SH-SY5Y (cell line): ENCODE measurements around the gene ZBED4.

Experiments used
- GATA2 ChIP-seq: IDR thresholded peaks from 2 replicates; pipeline ENCODE4 v1.6.1; 2011; ENCODE audit warnings: mild to moderate bottlenecking, low read depth, low read length
- GATA3 ChIP-seq: IDR thresholded peaks from 2 replicates; pipeline ENCODE4 v1.6.1; 2011; ENCODE audit warnings: low read depth, mild to moderate bottlenecking, low read length, moderate library complexity

Gene ZBED4

DNA sequence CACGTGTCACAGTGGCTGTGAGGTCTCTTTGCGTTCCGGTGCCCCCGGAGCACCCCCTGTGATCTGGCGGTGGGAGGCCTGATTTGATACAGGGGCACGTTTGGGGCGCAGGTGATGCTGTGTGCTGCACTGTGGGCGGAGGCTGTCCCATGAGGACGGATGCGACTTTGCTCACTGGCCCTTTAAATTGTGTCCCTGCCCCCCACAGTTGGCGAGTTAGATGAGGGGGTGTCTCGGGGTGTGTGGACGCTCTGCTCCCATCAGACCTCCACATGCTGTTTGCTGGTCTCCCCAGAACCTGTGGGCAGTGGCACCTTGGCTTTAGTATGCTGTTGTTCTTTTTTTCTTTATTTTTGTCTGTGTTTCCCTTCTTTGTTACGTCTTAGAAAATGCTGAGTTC is 5.2 kb downstream of the ZBED4 start:
- TF ChIP-seq GATA2 (no peak), GATA3 (no peak)

DNA sequence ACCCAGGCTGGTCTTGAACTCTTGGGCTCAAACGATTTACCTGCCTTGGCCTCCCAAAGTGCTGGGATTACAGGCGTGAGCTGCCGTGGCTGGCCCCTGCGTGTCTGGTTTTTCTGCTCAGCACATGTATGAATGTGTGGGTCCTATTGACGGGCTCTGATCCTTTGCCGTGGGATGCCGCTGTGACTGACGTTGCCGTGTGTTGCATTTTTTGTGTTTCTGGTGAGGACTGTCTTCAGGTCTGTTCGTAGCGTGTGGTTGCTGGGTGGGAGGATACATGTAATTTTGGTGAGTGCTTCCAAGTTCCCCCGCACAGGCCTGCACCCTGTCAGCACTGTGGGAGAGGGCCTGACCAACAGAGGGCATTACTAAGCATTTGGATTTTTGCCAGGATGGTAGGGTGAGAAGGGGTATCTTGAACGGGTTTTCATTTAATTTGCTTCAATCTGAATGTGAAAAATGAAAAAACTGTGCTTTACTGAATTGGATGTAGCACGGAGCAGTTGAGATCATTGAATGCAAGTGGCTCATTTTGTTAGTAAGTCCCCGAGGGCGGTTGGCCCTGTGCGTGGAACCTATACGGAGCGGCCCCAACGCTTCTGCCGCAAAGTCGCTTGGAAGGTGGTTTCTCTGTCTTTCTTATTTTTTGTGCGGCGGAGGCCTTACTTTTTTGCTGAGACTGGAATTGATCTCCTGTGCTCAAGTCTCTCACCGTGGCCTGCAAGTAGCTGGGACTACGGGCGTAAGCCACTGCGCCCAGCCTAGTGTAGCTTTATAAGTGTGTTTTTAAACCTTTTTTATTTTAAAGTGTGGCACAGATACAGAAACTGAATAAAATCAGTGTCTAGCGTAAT is 8.2 kb downstream of the ZBED4 start:
- TF ChIP-seq GATA2, result no peak
- no peak for TF ChIP-seq GATA3

DNA sequence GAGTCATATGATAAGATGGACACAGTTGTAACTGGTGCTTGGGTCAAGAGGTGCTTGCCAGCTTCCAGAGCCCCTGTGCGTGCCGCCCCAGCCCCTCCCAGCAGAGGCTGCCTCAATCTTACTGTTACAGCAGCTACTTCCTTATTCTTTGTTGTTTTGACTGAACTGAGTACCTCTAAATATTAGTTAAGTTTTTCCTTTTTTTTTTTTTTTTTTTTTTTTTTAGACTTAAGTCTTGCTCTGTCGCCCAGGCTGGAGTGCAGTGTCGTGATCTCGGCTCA is 8.8 kb downstream of the ZBED4 start:
- TF ChIP-seq GATA3, result no peak
- TF ChIP-seq GATA2, result no peak

DNA sequence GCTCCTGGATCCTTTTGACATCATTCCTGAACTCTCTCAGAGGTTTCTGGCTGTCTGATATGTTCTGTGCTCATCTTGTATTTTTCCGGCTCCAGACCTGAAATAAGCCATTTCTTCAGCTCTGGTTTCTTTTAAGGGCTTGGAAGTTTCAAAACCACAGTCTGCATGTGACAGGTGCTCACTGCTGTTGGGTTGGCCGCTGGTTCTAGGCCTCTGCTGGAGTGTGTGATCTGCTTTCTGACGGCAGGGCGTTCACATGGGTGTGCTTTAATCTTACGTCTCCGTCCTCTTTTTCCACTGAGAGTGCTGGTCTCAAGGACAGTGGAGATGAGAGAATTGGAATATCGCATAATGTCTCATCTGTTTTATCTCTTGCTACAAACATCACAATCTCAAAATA is 10.3 kb downstream of the ZBED4 start:
- no peak for TF ChIP-seq GATA3
- no peak for TF ChIP-seq GATA2

DNA sequence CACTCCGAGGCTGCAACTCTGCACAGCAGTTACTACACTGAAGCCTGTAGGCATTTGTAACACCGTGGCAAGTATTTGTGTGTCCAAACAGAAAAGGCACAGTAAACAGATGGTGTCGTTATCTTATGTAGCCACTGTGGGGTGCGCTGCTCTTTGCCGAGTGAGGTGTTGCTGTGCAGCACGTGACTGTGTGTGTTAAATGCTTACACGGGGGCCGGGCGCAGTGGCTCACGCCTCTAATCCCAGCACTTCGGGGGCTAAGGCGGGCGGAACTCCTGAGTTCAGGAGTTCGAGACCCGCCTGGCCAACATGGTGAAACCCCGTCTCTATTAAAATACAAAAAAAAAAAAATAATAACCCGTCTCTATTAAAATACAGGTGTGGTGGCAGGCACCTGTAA is 11.5 kb downstream of the ZBED4 start:
- TF ChIP-seq GATA3 (no peak), GATA2 (no peak)

DNA sequence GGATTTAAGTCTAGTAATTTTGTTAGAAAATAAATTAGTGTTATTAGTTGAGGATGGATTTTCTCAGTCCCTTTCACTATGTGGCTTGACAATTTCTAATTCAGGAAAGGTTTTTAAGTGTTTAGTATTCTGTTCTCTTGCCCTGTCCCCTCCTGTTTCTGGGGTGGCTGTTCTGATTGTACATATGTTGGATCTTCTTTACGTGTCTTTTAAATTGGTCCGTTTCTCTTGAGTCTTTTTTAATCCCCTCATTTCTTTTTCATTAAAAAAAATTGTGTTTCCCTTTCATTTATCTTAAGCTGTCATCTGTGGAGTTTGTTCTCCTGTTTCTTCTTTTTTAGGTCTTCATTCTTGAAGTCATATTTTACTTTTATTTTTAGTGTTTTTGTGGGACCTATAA is 12.5 kb downstream of the ZBED4 start:
- TF ChIP-seq GATA2 (no peak), GATA3 (no peak)

DNA sequence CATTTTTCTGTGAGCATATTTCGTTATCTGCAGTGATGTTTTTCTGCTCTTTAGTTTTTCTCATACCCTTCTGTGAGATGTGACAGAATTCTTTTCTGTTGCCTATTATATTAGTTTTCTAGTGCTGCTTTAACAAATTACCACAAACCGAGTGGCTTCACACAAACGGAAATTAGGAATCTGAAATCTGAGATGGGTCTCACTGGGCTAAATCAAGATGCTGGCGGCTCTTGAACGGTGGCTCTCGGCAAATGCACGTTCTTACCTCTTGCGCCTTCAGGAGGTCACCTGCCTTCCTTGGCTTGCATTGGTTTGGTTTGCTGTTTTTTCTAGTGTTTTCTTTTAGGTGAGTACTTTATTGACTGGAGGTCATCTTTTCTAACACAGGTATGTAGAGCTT is 13.0 kb downstream of the ZBED4 start:
- TF ChIP-seq GATA3 (no peak), GATA2 (no peak)

DNA sequence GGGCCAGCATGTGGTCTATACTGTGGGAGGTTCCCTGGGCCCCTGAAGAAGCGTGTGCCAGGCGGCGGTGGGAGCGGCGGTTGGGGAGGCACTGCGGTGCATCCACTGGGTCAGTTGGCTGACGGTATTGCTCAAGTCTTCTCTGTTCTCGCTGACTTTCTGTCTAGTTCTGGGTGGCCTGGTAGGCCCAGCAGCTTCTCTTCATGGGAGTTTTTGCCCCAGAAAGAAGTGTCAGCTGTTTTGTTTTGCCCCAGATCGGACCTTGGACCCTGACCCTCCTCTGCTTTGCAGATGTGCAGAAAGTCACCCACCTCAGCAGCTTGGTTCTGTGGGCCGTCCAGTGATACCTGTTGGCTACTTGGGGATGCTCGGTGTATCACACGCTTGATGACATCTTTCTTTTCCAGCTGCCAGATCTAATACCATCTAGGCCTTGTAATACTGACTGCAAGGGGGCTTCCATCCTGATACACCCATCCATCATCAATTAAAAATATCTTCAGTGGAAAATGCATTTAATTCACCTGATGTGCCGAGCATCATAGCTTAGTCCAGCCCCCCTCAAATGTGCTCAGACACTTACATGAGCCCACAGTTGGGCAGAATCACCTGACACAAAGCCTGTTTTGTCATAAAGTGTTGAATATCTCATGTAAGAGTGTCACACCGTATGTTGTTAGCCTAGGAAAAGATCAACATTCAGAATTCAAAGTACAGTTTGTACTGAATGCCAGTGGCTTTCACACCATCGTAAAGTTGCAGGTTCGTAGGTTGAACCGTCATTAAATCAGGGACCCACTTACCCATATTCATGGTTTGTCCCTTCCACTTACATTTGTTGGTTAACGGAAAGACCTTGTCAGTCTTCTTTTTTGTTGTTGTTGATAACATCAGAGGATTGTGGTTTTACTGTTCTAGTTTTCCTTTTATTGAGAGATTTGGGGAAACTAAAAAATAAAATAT is 13.9 kb downstream of the ZBED4 start:
- no peak for TF ChIP-seq GATA2
- no peak for TF ChIP-seq GATA3

DNA sequence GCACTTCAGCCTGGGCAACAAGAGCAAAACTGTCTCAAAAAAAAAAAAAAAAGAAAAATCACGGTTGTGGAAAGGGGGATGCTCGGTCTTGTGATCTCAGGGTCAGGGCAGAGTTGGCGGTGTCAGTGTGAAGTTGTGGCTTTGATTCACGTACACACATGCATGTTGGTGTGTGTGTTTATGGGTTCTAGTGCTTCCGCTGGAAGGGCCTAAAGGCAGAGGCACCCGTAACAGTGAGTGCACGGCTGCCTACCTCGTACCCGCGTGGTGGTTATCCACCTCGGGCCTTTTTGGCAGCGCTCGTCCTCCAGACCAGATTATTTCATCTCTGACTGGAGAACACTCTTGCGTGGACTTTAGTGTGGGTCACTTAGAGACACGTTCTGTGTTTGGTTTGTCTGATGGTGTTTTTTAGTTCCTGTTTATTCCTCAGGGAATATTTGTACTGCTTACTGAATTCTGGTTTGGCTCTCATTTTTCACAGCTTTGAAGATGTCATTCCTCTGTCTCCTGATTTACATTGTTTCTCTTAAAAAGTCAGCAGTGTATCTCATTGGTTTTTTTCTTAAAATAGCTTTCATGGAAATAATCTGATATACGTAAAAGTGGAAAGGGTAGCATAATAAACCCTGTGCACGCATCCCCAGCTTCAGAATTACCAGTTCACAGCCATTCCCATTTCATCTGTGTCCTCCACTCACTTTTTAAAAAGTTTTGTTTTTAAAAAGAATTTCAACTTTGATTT is 15.6 kb downstream of the ZBED4 start:
- TF ChIP-seq GATA2 (no peak), GATA3 (no peak)

DNA sequence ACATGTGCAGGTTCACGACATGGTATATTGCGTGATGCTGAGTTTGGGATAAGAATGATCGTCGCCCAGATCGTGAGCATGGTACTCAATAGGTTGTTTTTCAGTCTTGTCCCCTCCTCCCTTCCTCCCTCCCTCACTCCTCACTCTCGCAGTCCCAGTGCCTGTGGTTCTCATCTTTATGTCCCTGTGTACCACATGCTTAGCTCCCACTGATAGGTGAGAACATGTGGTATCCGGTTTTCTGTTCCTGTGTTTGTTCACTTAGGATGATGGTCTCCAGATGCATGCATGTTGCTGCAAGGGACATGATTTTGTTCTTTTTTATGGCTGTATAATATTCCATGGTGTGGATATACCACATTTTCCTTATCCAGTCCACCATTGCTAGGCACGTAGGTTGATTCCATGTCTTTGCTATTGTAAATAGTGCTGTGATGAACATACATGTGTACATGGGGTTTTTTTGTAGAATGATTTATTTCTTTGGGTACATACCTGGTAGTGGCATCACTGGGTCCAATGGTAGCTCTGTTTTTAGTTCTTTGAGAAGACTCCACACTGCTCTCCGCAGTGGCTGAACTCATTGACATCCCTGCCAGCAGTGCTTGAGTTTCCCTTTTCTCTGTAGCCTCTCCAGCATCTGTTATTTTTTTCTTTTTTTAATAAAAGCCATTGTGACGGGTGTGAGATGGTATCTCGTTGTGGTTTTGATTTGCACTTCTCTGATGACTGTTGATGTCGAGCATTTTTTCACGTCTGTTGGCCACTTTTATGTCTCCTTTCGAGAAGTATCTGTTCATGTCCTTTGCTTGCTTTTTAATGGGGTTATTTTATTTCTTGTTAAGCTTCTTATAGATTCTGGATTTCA is 16.4 kb downstream of the ZBED4 start:
- no peak for TF ChIP-seq GATA2
- TF ChIP-seq GATA3, result no peak

DNA sequence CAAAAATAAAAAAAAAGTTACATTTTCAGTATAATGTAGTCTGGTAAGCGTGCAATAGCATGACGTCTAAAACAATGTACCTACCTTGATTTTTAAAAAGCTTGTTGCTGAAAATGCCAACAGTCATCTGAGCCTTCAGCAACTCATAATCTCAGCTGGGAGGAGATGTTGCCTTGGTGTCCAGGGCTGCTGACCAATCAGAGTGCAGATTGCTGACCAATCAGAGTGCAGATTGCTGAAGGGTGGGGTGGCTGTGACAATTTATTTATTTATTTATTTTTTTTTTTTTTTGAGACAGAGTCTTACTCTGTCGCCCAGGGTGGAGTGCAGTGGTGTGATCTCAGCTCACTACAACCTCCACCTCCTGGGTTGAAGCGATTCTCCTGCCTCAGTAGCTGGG is 17.8 kb downstream of the ZBED4 start:
- TF ChIP-seq GATA3 (no peak), GATA2 (no peak)

DNA sequence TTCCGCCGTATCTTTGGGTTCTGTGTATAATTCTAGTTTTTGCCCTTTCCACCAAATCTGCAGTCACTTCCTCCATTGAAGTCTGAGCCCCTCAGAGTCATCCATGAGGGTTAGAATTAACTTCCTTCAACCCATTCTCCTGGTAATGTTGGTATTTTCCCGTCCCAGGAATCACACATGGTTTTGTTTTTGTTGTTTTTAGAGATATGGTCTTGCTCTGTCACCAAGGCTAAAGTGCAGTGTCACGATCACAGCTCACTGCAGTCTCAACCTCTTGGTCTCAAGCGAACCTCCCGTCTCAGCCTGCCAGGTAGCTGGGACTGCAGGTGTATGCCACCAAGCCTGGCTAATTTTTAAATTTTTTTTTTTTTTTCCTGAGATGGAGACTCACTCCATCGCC is 18.7 kb downstream of the ZBED4 start:
- TF ChIP-seq GATA3 (no peak), GATA2 (no peak)

DNA sequence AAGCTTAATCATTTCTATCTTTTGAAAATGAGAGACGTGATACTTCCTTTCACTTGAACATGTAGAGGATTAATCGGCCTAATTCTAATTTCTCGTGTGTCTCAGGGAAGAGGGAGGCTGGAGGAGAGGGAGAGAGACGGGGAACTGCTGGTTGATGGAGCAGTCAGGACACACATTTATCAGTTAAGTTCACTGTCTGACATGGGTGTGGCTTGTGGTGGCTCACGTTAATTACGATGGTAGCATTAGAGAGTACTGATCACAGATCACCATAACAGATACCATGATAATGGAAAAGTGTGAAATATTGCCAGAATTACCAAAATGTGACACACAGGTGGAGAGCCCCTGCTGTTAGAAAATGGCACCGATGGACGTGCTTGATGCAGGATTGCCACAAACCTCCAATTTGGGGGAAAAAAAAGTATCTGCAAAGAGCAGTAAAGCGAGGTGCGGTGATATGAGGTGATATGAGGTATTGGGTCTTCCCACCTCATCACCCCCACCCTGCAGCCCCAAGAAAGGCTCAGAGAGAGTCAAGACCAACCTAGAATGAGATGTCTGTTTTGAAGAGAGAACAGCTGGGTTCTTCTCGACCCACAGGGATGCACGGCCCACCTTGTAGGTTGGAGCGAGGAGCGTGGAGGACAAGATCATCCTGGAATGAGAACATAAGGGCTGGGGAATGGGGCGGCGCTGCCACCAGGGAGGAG is 19.7 kb downstream of the ZBED4 start:
- TF ChIP-seq GATA3 (no peak), GATA2 (no peak)
